GM19467 (cell line): ENCODE results near the gene DSN1.
A peak's percentile ranks its signal among the peaks of the same experiment; 100 is the strongest.
"Not testable (repeated sequence)": the region's sequence is repeated elsewhere in the genome, so short reads cannot be mapped to it uniquely, and the experiment has no call there.

Source experiments
- ATAC-seq: cut with Tn5 transposase; IDR thresholded peaks from one replicate; pipeline ENCODE4 v1.9.1; 2021; ENCODE audit warnings: mild to moderate bottlenecking, moderate library complexity; ENCODE audit not compliant: unreplicated experiment

The DSN1 gene

GRCh38 chr20:36773597-36774390, at the start of gene DSN1:
Gene DSN1, minus strand, starts transcription at chr20:36773763. Its CDS starts 2,305 bp downstream, at chr20:36771458.
- peak; percentile 77 for ATAC-seq

GRCh38 chr20:36823121-36823520, 49.6 kb upstream of the DSN1 start:
- ATAC-seq: no peak

GRCh38 chr20:36821964-36822437, 48.4 kb upstream of the DSN1 start:
- ATAC-seq: no peak

- ATAC-seq: no peak
Observed at GRCh38 chr20:36820928-36821327, 47.4 kb upstream of the DSN1 start.

- ATAC-seq: no peak
Observed at GRCh38 chr20:36820073-36820472, 46.5 kb upstream of the DSN1 start.

- no peak for ATAC-seq
Observed at GRCh38 chr20:36819659-36820058, 46.1 kb upstream of the DSN1 start.

GRCh38 chr20:36818861-36819260, 45.3 kb upstream of the DSN1 start:
- ATAC-seq: no peak

GRCh38 chr20:36818185-36818584, 44.6 kb upstream of the DSN1 start:
- no peak for ATAC-seq

GRCh38 chr20:36817496-36817895, 43.9 kb upstream of the DSN1 start:
- no peak for ATAC-seq

GRCh38 chr20:36815454-36816091, 42.0 kb upstream of the DSN1 start:
- ATAC-seq: no peak

GRCh38 chr20:36812594-36813463, 39.3 kb upstream of the DSN1 start:
- no peak for ATAC-seq

- ATAC-seq: no peak
Observed at GRCh38 chr20:36808317-36809257, 35.0 kb upstream of the DSN1 start.

GRCh38 chr20:36806049-36806448, 32.5 kb upstream of the DSN1 start:
- no peak for ATAC-seq

GRCh38 chr20:36805396-36805795, 31.8 kb upstream of the DSN1 start:
- no peak for ATAC-seq

- ATAC-seq: no peak
Observed at GRCh38 chr20:36804425-36804824, 30.9 kb upstream of the DSN1 start.

GRCh38 chr20:36802326-36803222, 29.0 kb upstream of the DSN1 start:
- ATAC-seq: no peak

- ATAC-seq: no peak
Observed at GRCh38 chr20:36800410-36800809, 26.8 kb upstream of the DSN1 start.

GRCh38 chr20:36799313-36799712, 25.8 kb upstream of the DSN1 start:
- not testable (repeated sequence) for ATAC-seq

- ATAC-seq: no peak
Observed at GRCh38 chr20:36796875-36797274, 23.3 kb upstream of the DSN1 start.
